GM21619 (cell line): ENCODE measurements around the gene PCDH7.

Experiments
- ATAC-seq: cut with Tn5 transposase; IDR thresholded peaks from one replicate; pipeline ENCODE4 v1.9.1; 2021; ENCODE audit not compliant: unreplicated experiment

PCDH7 gene

GRCh38 chr4:30776921-30777415 lies 56.8 kb downstream of the PCDH7 start:
- no peak for ATAC-seq
